ENCODE results near the gene GRIN2A.

Gene GRIN2A

GRCh38 chr16:10070591-10070990 lies 111.6 kb downstream of the GRIN2A start:
- no peak for TF ChIP-seq CTCF (IDR thresholded peaks at IDR 0.05; ENCODE audit: control extremely low read depth, extremely low read depth, low read depth, missing control alignments)
- ChIA-PET POLR2A (no interaction called here), CTCF (no interaction called here)
- DNase-seq (ENCODE audit: extremely low spot score) = no peak

- CTCF ChIA-PET = no interaction called here
- POLR2A ChIA-PET = no interaction called here
- no peak for TF ChIP-seq CTCF (IDR thresholded peaks at IDR 0.05; ENCODE audit: control extremely low read depth, extremely low read depth, low read depth, missing control alignments)
Measured at GRCh38 chr16:10069374-10069773, 112.9 kb downstream of the GRIN2A start.

GRCh38 chr16:10067835-10068234 lies 114.4 kb downstream of the GRIN2A start:
- TF ChIP-seq CTCF (IDR thresholded peaks at IDR 0.05; ENCODE audit: control extremely low read depth, extremely low read depth, low read depth, missing control alignments) = no peak
- ChIA-PET POLR2A (interaction anchor here (0.6 kb wide), 1 partner anchor 18 kb away, joined by 4 read pairs; no protein-coding TSS in a partner anchor), CTCF (no interaction called here)
- no peak for DNase-seq (ENCODE audit: extremely low spot score)

More at GRCh38 chr16:10069374-10069773, 112.9 kb downstream of the GRIN2A start:
- DNase-seq (ENCODE audit: extremely low spot score) = no peak

GRCh38 chr16:10067406-10067805 lies 114.8 kb downstream of the GRIN2A start:
- ChIA-PET POLR2A (interaction anchor here (0.6 kb wide), 1 partner anchor 19 kb away, joined by 4 read pairs; no protein-coding TSS in a partner anchor), CTCF (no interaction called here)
- TF ChIP-seq CTCF (IDR thresholded peaks at IDR 0.05; ENCODE audit: control extremely low read depth, extremely low read depth, low read depth, missing control alignments) = no peak
- no peak for DNase-seq (ENCODE audit: extremely low spot score)

- DNase-seq (ENCODE audit: extremely low spot score) = no peak
- CTCF ChIA-PET = no interaction called here
- POLR2A ChIA-PET = no interaction called here
- TF ChIP-seq CTCF (IDR thresholded peaks at IDR 0.05; ENCODE audit: control extremely low read depth, extremely low read depth, low read depth, missing control alignments) = no peak
Measured at GRCh38 chr16:10065019-10065418, 117.2 kb downstream of the GRIN2A start.

GRCh38 chr16:10048850-10049249 lies 133.4 kb downstream of the GRIN2A start:
- no peak for TF ChIP-seq CTCF (IDR thresholded peaks at IDR 0.05; ENCODE audit: control extremely low read depth, extremely low read depth, low read depth, missing control alignments)
- ChIA-PET CTCF (no interaction called here), POLR2A (no interaction called here)
- no peak for DNase-seq (ENCODE audit: extremely low spot score)

- ChIA-PET POLR2A (no interaction called here), CTCF (no interaction called here)
- DNase-seq (ENCODE audit: extremely low spot score) = no peak
- no peak for TF ChIP-seq CTCF (IDR thresholded peaks at IDR 0.05; ENCODE audit: control extremely low read depth, extremely low read depth, low read depth, missing control alignments)
Measured at GRCh38 chr16:10045947-10046346, 136.3 kb downstream of the GRIN2A start.
